Transverse colon (tissue), 4 donors: ENCODE measurements around the gene SAMM50.

Source experiments
- EP300 ChIP-seq: sonication (generic); formaldehyde crosslinking; IDR thresholded peaks from one replicate; pipeline ENCODE4 v1.6.1; 2017; ENCODE audit warnings: antibody characterized with exemption, low read depth
- POLR2A ChIP-seq: fragments of 450-650 bp; IDR thresholded peaks from one replicate; pipeline ENCODE4 v1.6.1; 2016; ENCODE audit warnings: antibody characterized with exemption, mild to moderate bottlenecking, moderate library complexity
- POLR2AphosphoS5 ChIP-seq, 3 donors: sonication (generic); formaldehyde crosslinking; IDR thresholded peaks; one replicate each; pipeline ENCODE4 v1.6.1; 2016; ENCODE audit warnings: antibody characterized with exemption in 3 of 3
- TF ChIP-seq, protein P1 (sequence below), 5 experiments: fragments of 200-600 bp in 3 of 5; fragments of 450-650 bp in 2 of 5; sonication (generic) in 3 of 5; IDR thresholded peaks; 1 replicate in 2 of 5; 2 replicates in 3 of 5; pipeline ENCODE4 v1.5.1; 2016 to 2017; ENCODE audit warnings: antibody characterized with exemption in 5 of 5, inconsistent platforms in 3 of 5, mild to moderate bottlenecking in 2 of 5, moderate library complexity in 1 of 5

DNA sequence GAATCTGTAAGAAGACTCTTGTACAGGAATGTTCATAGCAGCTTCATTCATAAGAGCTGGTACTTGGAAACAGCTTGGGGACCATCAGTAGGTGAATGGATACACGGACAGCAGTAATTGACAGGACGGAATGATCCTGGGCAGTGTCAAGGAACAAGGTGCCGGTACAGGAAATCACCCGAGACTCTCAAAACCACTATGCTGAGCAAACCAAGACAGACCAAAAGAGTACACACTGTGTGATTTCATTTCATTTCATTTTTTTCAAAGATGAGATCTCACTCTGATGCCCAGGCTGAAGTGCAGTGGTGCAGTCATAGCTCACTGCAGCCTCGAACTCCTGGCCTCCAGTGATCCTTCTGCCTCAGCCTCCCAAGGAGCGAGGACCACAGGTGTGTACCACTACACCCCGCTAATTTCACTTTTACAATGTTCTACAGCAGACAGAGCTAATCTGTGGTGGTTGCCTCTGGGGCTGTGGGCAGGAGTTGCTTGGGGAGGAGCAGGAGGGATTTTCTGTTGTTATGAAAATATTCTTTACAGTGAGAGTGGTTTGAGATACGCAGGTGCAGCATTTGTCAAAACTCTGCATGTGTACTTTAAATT lies 84.4 kb downstream of the SAMM50 start:
- no peak for TF ChIP-seq EP300
- TF ChIP-seq POLR2A, result no peak
- TF ChIP-seq, protein P1, sequence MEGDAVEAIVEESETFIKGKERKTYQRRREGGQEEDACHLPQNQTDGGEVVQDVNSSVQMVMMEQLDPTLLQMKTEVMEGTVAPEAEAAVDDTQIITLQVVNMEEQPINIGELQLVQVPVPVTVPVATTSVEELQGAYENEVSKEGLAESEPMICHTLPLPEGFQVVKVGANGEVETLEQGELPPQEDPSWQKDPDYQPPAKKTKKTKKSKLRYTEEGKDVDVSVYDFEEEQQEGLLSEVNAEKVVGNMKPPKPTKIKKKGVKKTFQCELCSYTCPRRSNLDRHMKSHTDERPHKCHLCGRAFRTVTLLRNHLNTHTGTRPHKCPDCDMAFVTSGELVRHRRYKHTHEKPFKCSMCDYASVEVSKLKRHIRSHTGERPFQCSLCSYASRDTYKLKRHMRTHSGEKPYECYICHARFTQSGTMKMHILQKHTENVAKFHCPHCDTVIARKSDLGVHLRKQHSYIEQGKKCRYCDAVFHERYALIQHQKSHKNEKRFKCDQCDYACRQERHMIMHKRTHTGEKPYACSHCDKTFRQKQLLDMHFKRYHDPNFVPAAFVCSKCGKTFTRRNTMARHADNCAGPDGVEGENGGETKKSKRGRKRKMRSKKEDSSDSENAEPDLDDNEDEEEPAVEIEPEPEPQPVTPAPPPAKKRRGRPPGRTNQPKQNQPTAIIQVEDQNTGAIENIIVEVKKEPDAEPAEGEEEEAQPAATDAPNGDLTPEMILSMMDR (IDR thresholded peaks at IDR 0.05), result no peak
- TF ChIP-seq POLR2AphosphoS5 (IDR thresholded peaks at IDR 0.05), result no peak
